Measurements from ENCODE around the gene FANCM.

GRCh38 chr14:45094275-45094674 is 41.5 kb upstream of the FANCM start:
- no peak for TF ChIP-seq POLR2A (IDR thresholded peaks at IDR 0.05)
- TF ChIP-seq, protein P1, sequence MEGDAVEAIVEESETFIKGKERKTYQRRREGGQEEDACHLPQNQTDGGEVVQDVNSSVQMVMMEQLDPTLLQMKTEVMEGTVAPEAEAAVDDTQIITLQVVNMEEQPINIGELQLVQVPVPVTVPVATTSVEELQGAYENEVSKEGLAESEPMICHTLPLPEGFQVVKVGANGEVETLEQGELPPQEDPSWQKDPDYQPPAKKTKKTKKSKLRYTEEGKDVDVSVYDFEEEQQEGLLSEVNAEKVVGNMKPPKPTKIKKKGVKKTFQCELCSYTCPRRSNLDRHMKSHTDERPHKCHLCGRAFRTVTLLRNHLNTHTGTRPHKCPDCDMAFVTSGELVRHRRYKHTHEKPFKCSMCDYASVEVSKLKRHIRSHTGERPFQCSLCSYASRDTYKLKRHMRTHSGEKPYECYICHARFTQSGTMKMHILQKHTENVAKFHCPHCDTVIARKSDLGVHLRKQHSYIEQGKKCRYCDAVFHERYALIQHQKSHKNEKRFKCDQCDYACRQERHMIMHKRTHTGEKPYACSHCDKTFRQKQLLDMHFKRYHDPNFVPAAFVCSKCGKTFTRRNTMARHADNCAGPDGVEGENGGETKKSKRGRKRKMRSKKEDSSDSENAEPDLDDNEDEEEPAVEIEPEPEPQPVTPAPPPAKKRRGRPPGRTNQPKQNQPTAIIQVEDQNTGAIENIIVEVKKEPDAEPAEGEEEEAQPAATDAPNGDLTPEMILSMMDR (IDR thresholded peaks at IDR 0.05) = no peak

Data from tibial nerve (tissue), 3 donors.